ENCODE results near the gene ACVRL1. TPM values are rescaled to one million over a fixed set of nuclear protein-coding genes. Genes with fewer than 3 reads are reported as not detected.

Gene ACVRL1
- total RNA-seq, 1 donor from 2014 or later = not detected

- intact Hi-C loops (cut with micrococcal nuclease) = no loop called here
Measured at GRCh38 chr12:51874000-51874399, 33.3 kb upstream of the ACVRL1 start.

DNA sequence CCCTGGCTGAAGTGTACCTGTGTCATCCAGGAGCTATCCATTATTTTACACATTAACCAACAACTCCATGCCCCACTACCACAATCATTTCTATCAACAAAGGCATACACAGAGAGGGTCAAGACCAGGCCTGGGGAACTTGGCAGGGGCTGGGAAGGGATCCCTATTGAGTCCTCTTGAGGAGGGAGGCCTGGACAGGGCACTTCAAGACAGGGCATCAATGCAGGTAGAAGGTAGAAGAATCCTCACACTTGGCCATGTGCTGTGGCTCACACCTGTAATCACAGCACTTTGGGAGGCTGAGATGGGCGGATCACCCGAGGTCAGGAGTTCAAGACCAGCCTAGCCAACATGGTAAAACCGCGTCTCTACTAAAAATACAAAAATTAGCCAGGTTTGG is 32.8 kb upstream of the ACVRL1 start:
- intact Hi-C loops (cut with micrococcal nuclease) = no loop called here

DNA sequence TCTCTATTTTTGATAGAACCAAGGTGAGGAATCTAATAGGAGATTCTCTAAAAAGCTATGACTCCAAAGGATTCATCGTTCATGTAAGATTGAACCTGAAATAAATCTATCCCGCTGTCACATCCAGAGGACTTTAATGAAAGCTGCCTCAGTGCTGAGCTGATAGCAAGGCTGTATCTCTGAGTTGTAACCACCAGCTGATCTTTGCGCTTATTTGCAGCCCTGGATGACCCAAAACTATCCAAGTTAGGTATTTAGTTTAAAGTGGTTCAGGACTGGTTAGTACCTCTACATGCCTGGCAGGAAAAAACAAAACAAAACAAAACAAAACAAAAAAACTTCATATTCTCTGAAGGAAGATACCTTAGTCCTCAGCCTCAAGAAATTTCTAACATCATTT is 28.2 kb upstream of the ACVRL1 start:
- intact Hi-C loops (cut with micrococcal nuclease) = no loop called here

DNA sequence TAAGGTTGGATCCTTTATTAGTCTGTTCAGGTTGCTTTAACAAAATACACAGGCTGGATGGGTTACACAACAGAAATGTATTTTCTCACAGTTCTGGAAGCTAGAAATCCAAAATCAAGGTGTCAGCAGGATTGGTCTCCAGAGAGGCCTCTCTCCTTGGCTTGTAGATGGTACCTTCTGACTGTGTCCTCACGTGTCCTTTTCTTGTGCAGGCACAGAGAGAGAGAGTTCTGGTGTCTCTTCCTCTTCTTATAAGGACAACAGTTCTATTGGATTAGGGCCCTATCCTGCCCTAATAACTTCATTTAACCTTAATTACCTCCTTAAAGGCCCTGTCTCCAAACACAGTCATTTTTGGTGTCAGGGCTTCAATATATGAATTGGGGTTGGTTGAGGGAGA is 24.0 kb upstream of the ACVRL1 start:
- intact Hi-C loops (cut with micrococcal nuclease) = no loop called here

DNA sequence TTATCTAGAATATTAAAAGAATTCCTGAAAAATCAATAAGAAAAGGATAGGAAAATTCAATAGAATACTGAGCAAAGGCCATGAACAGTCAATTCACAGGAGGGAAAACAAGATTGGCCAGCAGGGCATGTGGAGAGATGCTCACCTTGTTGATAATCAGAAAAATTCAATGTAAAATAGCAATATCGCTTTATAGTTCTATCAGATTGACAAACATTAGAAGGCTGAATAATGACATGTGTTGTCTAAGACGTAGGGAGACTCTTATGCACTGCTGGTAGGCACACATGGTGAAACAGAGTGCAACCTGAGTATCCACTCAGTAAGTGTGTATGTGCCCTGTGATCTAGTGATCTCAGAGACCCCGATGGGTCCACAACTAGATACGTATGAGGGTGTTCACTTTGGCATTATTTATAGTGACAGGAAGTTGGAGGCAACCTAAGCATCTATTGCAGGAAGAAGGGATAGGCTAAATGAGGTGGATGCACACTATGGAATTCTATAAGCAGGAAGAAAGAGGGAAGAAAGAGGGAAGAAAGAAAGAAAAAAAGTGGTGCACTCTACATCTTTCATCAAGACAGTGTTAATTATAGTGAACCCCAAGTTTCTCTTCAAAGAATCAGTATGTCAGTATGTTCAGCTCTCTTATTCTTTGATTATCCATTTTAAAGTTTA is 23.2 kb upstream of the ACVRL1 start:
- intact Hi-C loops (cut with micrococcal nuclease) = no loop called here

- intact Hi-C loops (cut with micrococcal nuclease) = loop anchor here (5.0 kb wide), 1 partner anchor 88 kb away; no protein-coding TSS in a partner anchor
Measured at GRCh38 chr12:51884676-51885229, 22.6 kb upstream of the ACVRL1 start.

DNA sequence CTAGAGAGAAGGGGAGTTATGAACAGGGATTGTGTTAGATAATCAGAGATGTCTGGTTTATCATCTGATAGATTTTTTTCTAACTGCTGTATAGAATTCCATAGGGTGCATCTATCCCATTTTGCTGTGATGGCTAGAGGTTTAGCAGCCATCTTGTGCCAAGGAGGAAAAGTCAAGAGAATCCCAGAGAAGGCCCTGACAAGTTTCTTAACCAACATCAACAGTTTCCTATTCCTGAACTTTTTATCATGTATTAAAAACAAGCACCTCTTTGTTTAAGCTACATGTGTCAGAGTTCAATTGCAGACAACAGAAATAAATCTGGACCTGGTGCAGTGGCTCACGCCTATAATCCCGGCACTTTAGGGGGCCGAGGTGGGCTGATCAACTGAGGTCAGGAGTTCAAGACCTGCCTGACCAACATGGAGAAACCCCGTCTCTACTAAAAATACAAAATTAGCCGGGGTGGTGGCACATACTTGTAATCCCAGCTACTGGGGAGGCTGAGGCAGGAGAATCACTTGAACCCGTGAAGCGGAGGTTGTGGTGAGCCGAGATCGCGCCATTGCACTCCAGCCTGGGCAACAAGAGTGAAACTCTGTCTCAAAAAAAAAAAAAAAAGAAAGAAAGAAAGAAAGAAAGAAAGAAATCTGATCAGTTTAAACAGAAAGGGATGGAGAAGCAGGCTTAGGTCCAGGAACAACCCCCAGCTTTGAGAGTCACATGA is 21.8 kb upstream of the ACVRL1 start:
- intact Hi-C loops (cut with micrococcal nuclease) = loop anchor here (5.0 kb wide), 1 partner anchor 87 kb away; no protein-coding TSS in a partner anchor

- intact Hi-C loops (cut with micrococcal nuclease) = loop anchor here (5.0 kb wide), 1 partner anchor 86 kb away; no protein-coding TSS in a partner anchor
Measured at GRCh38 chr12:51886021-51886710, 21.1 kb upstream of the ACVRL1 start.

- intact Hi-C loops (cut with micrococcal nuclease) = loop anchor here (5.0 kb wide), 1 partner anchor 85 kb away; no protein-coding TSS in a partner anchor
Measured at GRCh38 chr12:51887476-51888315, 19.6 kb upstream of the ACVRL1 start, which contains the start of gene ANKRD33. ANKRD33 (plus strand) TSS chr12:51888103; CDS start chr12:51888187, 84 bp downstream.

DNA sequence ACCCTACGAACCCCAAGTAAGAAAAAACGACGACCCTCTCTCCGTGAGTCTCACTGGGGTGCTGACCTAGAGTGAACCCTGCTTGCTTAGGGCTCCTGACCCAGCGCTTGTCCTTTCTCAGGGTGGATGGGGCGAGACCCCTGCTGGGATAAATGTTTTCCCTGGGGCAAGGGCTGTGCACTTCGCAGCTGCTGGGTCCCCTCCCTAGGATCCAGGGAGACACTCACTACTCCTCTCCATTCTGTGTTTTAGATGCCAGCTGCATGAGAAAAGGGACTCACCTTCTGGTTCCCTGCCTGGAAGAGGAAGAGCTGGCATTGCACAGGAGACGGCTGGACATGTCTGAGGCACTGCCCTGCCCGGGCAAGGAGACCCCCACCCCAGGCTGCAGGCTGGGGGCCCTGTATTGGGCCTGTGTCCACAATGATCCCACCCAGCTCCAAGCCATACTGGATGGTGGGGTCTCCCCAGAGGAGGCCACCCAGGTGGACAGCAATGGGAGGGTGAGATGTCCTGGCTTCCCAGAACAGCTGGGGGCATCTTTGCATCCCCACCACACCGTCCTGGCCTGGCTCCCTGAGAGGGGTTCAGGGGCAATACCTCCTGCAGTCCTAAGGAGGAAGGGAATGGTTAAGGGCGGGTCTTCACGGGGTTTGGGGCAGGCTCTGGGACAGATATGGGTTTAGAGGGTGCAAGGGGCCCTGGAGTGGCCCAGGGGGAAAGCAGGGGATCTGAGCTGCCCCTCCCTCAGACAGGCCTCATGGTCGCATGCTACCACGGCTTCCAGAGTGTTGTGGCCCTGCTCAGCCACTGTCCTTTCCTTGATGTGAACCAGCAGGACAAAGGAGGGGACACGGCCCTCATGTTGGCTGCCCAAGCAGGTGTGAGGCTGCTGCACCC is 18.7 kb upstream of the ACVRL1 start:
- intact Hi-C loops (cut with micrococcal nuclease) = loop anchor here (5.0 kb wide), 1 partner anchor 84 kb away; no protein-coding TSS in a partner anchor

DNA sequence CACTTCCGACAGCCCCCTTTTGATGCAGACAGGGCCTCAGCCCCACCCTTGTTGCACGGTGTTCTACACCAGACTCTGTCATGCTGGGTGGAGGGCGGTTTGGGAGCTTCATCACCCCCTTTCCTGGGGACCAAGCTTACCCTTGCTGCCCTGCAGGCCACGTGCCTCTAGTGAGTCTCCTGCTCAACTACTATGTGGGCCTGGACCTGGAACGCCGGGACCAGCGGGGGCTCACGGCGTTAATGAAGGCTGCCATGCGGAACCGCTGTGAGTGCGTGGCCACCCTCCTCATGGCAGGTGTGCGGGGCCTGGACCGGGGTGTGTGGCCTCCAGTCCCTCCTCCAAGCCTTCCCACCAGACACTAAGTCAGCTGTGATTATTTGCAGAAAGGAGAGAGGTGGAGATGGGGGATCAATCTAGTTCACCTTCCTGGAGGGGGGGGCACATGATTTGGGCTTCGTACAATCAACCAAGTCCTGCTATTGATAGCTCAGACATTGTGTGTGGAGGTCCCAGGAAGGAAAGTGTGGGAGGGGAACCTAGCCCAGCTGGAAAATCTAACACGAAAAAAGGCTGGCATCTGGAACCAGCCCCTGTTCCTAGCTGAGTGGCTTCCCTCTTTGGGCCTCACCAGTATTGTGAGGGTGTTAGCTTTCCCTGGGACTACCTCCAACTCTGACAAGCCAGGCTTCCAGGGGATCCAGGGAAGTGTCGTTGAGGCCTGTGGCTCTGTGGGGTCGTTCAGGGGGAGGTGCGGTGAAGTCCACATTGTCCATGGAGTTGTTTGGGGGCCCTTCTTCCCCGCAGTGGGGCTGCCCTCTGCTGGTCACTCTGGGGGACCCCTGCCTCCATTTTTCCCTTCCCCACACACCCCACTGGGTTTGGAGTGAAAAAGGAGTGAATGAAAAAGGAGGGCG is 17.8 kb upstream of the ACVRL1 start:
- intact Hi-C loops (cut with micrococcal nuclease) = loop anchor here (5.0 kb wide), 1 partner anchor 83 kb away; no protein-coding TSS in a partner anchor

- intact Hi-C loops (cut with micrococcal nuclease) = no loop called here
Measured at GRCh38 chr12:51890133-51890464, 17.2 kb upstream of the ACVRL1 start.

DNA sequence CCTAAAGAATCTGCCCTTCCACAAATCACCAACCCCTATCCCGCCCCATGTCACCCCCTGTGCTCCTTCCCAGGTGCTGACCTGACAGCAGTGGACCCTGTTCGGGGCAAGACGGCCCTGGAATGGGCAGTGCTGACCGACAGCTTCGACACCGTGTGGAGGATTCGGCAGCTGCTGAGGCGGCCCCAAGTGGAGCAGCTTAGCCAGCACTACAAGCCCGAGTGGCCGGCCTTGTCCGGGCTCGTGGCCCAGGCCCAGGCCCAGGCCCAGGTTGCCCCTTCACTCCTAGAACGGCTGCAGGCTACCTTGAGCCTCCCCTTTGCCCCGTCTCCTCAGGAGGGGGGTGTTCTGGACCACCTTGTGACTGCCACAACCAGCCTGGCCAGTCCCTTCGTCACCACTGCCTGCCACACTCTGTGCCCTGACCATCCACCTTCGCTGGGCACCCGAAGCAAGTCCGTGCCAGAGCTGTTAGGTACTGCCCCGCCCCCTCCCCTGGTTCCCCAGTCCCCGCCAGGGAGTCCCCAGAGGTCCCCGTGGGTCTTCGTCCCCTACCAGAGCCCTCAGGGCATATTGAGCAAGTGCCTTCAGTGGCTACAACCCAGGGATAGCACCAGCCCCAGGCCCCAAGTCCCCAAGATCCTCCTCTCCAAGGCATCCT is 16.7 kb upstream of the ACVRL1 start:
- intact Hi-C loops (cut with micrococcal nuclease) = no loop called here

GRCh38 chr12:51891843-51892242 is 15.5 kb upstream of the ACVRL1 start:
- intact Hi-C loops (cut with micrococcal nuclease) = no loop called here

DNA sequence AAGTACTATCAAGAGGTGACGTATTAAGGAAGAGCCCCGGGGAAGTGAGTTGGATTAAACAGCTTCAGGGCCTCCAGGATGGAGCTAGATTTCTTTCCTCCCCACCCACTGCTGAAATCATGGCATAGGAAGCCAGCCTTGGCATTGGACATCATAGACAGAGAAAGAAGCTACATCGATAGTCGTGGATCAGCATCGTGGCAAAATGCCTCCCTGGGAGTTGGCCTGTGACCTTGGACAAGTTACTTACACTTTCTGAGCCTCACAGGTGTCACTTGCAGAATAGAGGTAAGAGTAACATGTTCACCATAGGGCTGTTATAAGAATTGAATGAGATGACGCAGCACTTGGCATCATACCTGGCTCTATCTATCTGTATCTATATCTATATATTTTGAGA is 13.5 kb upstream of the ACVRL1 start:
- intact Hi-C loops (cut with micrococcal nuclease) = no loop called here

- intact Hi-C loops (cut with micrococcal nuclease) = no loop called here
Measured at GRCh38 chr12:51895378-51896135, 11.7 kb upstream of the ACVRL1 start.

- intact Hi-C loops (cut with micrococcal nuclease) = no loop called here
Measured at GRCh38 chr12:51896236-51896635, 11.1 kb upstream of the ACVRL1 start.
